NAMALWA (cell line): ENCODE data around the gene ARAP3.

Experiments used
- DNase-seq: peaks from one replicate; pipeline ENCODE4 v3.0.0-alpha.2; 2015; ENCODE audit warnings: low spot score

Gene ARAP3

DNA sequence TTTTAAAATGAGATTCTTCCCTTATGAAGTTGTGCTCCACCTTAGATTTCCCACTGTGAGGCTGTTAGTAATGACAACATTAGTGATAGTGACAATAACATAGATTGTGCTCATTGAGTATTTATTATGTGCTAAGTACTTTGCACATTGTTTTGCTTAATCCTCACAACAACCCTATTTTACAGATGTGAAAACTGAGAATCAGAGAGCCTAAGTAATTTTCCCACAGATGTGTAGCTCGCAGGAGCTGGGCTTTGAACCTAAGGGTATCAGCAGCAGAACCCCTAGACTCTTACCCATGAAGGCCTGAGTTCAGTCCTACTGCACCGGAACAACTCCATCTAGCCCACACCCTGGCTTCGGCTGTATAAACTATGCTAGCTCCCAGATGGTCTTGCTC lies 15.6 kb upstream of the ARAP3 start:
- DNase-seq = no peak

DNA sequence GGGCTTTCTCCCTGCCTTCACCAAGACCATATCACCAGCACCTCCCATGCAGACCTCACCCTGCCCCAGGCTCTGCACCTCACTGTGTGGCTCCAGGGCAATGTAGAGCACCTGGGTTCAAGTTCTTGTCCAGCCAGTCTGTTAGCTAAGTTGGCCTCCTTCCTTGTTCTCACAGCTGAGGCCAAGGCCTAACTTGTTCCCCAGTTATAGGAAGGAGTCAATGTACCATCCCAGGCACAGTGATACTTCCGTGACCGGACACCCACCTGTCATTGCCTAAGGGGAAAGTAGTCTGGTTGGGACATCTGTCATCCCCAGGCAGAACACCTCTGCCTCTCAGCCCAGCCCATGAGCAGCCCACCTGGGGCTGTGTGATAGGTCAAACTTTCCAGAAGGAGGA lies 14.4 kb upstream of the ARAP3 start:
- DNase-seq = no peak

DNA sequence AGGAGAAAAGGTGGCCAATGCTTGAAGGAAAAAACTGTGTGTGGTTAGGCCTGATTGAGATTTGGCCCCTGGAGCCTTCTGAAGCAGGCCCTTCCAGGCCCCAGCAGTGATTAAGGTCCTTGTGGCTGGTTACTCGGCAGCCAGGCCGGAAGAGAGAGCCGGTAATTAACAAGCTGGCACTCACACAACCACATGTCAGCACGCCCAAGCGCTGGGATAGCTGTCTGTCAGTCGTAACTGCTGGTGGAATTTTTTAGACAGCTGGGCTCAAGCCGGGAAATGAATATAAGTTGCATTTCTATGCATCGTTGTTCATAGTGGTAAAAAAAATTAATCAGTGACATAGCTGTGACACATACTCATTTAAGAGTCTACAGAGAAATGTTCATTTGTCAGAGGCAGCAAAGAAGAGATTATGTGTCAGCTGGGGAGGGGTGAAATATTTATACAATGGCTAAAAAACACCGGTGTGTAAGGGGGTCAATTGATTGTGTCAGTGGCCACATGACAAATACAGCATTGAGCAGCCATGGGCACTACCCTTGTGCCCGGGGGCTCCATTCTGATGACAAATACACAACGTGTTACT lies 13.7 kb upstream of the ARAP3 start:
- DNase-seq = no peak

DNA sequence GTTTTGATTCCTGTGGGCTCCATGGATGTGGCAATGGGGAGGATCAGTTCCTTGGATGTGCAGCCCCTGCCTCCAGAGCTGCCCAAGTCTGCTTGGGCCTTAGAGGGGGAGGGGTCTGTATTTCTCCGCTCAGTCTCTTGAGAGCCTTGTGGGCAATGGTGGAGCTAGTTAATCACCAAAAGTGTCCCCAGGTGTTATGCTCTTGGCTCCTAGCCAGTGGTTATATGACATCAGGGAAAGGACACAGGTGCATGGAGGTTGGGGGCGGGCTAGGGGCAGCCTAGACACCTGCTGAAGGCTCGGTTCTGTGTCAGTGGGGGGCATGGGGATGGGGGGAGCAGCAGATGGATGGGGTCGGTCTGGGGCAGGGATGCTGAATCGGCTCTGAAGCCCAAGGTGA lies 12.4 kb upstream of the ARAP3 start:
- peak; percentile 40 for DNase-seq

DNA sequence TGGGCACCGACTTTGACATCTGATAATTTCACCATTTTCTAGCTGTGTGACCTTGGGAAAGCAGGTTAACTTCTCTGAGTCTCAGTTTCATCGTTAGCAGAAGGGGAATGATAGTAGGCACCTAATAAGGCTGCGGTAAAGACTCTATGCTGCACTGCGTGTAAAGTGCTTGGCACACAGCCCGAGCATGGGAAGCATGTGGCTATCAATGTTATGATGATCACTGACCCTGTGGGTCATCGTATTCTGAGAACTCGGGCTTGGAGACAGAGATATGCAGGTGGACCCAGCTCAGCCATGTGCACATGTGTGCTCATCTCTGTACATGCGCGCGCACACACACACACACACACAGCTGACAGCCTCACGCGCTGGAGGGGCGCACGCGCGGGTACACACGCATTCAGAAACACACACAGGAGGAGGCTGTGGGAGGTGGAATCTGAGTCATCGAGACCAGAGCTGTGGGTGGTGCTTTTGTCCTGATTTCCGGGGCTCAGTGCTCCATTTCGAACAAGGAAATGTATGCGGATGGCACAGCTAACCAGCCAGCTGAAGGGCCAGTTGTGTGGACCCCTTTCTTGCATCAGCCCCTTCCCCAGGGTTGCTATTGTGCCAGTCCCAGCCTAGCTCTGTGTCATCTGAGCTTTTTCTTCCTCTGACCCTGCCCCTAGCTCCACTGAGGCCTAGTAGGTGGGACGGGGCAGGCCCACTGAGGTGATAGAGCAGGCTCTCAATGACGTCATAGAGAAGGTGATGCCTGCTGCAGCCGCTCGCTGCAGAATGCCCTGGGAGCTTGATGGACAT lies 11.1 kb upstream of the ARAP3 start:
- no peak for DNase-seq

DNA sequence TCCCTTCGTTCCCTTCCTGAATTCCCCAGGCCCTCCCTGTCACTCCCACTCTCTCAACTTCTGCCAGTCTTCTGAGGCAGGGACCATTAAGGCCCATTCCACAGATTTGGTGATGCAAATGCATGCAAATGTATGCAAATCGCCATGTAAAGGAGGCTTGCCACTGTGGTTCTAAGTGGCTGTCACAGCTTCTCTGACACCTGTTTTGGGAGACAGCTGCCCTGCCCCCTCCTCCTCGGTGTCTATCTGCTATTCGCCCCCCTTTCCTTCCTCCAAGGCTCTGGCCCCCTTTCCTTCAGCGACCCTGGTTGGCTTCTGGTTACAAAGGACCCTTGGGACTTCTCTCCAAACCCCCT lies 10.5 kb upstream of the ARAP3 start:
- DNase-seq = peak; percentile 84

DNA sequence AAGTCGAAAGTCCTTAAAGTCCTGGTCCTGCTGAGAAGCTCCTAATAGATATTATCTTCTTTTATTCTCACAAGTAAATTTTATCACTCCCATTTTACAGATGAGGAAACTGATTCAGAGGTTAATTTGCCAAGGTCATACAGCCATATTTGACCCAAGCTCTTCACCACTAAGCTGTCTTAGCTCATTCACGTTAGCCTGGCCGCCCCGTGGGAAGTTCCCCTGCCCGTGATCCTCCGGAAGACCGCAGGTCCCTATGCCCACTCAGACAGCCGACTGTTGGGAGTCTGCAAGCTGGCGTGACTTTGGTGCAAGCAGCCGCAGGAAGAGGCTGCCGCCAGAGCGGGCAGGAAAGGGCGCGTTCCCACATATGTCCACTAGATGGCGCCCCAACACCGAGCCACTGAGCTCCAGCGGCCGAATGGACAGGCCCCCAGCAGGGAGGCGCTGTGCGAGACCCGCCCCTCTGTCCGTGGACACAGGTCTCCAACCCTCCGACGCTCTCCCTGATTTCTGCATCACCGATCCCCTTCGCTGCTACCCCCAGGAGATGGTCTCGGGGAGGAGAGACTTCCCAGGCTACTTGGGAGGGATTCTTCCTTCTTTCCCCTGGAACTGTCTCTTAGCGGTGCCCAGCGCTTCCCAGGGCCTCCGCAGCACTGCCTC lies 10.0 kb upstream of the ARAP3 start:
- DNase-seq = peak; percentile 84

DNA sequence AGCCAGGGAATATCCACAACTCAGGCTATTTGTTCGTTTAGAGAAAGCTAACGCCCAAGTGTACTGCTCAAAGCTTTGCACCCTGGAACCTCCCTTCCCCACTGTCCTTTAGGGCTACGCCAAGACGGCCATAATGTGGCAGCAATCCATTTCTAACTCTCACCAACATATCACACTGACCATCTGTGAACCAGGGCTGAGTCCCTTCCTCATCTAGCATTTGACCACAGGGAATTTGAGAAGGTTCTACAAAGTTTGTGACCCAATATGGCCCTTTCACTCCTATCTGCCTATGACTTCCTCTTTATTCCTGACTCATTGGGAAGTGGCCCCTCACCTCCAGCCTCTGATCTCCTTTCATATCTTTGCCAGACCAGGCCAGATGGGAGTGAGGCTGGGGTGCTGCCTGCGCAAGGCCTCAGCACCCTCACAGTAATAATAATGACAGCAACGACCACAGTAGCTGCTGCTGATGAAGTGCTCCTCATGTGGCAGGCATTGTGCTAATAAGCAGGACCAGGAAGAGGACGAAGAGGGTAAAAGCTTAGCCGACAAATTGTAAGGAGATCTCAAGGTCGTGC lies 9.3 kb upstream of the ARAP3 start:
- no peak for DNase-seq

DNA sequence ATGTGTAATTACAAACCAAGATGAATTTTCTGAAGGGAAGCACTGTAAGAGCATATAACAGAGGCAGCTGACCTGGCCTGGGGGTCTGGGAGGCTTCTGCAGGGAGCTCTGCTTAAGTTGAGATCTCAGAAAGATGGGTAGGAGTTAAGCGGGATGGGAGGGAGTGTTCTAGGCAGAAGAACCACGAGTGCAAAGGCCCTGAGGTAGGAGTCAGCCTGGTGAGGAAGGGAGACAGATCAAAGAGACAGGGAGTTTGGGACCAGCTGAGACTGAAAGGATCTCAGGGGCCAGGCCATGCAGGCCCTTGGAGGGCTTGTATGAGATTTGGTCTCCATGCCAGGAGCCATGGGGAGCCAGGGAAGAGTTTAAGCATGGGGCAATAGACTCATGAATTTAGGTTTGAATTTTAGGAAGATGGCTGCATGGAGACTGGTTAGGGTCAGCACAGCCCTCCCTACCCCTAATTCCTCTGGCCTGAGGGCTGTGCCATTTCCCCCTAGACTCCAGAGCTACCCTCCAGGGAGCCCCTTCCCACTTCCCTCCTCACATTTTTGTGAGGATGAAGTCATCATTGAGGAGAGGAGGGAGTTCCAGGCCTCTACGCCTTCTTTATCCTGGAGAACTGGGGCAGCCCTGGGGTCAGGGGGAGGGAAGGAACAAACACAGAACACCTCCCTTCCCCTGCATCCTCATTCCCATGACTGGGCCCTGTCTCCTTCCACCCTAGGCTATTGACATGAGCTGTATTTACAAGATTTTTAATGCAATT lies 4.8 kb upstream of the ARAP3 start:
- no peak for DNase-seq

DNA sequence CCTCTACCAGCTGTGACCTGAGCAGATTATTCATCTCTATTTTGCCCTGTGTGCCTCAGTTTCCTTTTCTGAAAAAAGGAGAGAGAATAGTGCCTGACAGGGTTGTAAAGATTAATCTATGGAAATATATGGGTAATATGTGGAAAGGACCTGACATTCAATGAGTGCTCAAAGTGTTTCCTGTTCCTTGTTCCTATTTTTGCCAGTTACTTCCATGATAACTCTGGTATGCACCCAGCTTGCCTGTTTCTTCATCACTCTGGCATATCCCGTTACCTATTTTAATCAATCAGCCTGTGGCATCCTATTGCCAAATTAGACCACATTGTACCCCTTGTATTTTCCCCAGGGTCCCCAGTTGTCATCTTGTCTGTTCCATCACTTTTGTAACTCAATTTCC lies 3.6 kb upstream of the ARAP3 start:
- DNase-seq = no peak

DNA sequence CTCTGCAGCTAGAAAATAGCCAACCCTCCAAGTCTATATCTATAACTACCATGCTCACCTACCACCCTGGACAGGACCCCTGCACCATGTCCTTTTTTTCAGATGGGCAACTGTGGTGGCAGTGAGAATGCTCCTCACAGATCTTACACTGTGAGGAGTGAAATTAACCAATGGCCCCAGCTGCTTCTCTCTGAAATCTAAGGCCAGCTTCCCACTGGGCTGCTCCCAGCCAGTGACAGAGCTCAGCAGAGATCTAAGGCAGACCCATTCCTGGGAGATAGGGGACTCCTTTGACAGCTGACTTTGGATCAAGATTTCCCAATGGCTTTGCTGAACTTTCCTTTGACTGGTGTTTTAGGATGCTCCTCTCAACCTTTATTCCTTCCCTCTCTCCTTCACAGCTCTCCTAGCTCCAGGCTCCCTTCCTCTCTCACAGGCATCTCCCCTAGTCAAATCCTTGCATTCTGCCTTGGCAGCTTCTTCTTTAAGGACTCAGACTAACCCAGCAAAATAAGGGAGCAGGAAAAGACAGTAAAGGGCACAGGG lies 1.6 kb upstream of the ARAP3 start:
- no peak for DNase-seq

DNA sequence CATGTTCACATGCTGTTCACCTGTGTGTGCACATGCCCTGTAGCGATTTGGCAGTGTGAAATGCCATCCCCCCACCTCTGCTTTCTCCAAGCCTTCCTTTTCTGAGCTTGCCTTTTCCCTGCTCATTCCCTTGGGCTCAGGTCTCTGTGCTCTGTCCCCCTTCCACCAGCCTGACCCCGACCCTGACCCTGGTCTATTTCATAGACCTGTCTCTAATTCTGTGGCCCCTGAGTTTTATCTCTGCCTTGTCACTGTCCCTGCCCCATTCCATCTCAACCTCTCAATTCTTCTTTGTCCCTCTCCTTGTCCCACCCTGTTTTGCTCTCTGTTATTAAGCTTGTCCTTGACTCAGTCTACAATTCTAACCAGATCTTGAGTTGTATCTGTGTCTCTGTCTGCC lies 735 bp downstream of the ARAP3 start:
- no peak for DNase-seq

DNA sequence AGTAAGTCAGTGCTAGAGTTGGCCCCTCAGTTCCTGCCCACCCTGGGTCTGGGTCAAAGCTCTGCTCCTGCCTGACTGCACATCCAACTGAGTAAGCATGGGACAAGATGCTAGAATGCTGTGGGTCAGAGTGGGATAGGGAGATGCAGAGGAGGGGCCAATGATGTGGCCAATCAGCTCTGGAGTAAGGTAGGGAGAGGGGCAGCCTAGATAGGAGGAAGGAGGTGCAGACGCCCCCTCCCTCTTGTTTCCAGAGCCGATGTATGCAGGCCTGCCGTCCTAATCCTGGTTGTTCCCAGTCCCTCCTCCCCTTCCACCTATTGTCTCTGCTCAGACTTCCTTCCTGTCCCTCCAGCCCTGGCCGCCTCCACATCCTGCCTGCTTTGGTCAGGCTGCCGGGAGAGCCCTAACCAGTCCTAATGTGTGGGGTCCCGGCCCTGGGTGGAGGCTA lies 1.3 kb downstream of the ARAP3 start:
- no peak for DNase-seq

DNA sequence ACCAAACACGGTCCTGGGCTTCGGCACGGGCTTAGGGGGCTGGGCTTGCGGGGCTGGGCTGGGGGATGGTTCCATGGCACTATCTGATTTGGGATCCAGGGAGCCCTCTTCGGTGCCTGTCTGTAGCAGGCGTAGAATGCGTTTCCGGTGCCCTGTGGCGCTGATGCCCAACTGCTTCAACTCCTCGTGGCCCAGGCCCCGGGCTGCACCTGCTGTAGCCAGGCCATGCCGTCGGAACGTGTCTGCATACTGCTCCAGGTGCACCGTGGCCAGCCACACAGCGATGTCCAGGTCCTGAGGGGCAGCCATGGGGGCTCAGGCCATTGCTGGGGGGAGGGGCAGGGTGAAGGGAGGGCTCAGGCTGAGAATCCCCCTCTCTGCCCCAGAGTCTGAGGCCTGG lies 1.9 kb downstream of the ARAP3 start:
- no peak for DNase-seq

DNA sequence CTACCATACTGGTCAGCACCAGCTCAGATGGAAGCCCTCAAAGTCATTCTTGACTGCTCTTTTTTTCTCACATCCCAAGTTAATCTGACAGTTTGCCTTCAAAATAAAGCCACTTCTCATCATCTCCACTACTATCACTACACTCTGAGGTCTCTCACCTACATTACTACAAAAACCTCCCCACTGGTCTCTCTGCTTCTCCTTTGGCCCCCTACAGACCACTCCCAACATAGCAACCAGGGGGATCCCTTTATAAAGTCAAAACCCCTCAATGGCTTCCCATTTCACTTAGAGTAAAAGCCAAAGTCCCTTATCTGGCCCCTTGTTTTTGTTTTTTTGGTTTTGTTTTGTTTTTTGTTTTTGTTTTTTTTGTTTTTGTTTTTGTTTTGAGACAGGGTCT lies 4.6 kb downstream of the ARAP3 start:
- peak; percentile 77 for DNase-seq

DNA sequence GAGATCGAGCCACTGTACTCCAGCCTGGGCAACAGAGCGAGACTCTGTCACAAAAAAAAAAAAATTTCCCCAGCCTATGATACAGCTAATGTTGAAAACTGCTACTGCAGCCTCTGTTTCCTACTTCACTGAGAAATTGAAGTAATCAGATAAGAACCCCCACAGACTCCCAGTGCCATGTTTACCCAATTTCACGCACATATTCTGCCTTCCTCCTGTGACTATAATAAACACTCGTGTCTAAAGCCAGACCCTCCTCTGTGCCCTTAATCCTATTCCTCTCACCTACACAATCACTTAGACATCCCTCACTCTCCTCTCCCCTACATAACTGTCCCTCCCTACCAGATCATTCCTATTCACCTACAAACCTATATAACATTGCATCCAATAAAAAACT lies 6.4 kb downstream of the ARAP3 start:
- DNase-seq = no peak

DNA sequence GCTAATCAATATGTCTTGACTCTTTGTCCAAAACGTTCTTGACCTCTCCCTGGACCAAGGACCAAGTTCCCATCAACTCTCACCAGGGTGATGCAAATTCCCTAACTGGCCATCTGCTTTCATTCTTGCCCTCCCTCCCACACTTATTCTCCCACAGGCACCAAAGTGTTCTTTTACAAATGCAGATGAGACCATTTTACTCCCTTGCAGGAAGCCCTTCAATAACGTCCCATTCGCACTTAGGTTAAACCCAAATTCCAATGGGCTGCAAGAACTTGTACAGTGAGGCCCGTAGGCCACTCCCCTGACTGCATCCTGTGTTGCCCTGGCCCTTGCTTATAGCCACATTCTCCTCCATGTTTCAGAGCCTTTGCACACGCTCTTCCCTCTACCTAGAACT lies 7.3 kb downstream of the ARAP3 start:
- DNase-seq = no peak

DNA sequence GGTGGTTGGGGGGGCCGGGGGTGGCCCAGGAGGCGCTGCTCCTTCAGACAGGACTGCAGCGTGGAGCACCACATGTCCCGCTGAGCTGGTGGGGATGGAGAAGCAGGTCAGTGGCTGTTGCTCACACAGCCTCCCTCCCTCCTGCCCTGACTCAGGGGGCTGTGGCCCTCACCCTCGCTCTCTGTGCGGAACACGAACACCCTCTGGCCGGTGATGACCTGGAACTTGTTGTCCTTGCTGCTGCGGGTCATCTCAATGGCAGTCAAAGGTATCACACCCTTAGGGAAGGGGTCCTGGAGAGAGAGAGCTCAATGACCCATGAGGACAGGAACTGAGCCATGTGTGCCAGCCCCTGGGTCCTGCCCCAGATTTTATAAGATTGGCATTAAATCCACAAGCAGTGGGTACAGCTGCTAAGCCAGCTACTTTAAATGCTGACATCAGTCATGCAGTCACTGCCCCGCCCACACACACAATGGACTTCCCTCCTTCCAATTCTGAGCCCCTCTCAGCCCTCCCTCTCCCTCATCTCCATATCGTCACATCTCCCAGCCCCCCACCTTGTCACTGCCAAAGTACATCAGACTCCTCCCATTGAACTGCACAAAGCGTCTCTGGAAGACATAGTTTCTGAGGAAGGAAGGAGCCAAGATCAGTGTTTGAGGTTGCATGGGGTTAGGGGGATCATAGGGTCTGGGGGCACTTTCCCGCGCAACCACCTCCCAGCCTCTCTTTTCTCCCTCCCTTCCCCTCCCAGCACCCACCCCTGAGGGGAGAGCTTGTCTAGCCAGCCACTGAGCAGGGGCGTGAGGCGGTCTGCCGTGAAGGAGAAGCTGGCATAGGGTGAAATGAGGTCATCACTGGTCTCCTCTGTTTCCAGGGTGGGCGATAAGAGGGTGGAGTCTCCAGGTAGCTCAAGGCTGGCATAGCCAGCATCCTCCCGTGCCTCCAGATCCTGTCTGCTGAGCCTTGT lies 8.9 kb downstream of the ARAP3 start:
- DNase-seq = no peak

DNA sequence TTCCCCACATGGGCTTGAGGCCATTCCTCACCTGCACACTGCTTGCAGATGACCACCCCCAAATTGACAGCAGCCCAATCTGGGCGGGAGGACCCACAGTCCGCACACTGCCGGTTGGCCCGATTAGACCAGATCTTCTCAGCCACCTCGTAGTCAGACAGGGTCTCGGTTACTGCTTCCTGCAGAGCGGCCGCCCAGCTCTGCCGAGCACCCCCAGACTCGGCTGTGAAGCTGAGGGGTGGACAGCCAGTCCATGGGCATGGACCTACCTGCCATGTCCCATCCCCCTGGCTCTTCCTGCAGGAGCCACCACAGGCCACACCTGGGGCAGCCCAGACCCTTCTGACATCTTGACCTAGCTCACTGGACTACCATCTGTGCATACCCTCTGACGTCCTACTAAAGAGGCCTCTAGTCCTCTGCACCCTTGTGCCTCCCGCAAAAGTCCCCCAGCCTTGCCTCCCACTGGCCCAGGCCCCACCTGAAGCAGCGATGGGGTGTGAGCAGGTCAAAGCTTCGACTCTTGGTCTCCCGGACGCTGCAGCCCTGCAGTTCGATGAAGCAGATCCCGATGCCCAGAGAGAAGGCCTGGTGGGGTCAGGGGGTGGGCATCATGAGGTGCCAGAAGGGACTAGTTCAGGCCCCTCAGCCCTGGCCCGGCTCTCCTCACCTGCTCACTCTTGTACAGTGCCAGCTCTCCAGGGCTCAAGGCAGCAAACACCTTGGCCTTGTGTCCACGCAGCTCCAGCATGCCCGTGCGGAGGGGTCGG lies 9.8 kb downstream of the ARAP3 start:
- no peak for DNase-seq

DNA sequence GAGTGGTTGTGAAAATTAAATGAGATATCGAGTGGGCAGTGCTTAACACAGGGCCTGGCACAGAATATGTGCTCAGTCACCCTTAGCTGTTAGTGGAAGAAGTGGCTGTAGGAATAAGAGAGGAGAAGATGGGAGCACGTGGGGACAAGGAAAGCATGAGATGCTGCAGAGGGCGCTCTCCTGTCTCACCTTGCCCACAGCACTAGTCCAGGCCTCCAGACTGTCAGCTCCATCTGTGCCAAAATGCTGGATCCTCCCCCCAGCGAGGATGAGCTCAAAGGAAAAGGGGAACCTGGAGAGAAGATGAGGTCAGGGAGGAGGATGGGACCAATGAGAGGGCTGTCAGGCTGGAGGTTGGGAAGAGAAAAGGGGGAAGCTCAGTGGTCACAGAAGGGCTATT lies 12.5 kb downstream of the ARAP3 start:
- no peak for DNase-seq
